Left ventricle myocardium superior (tissue), 1 donor: Measurements from ENCODE around the gene SPATC1L. TPM values are rescaled to one million over a fixed set of nuclear protein-coding genes. Genes with fewer than 3 reads are reported as not detected.

ENCODE experiments used
- ATAC-seq: fragments of 200-7000 bp; cut with Tn5 transposase; one replicate; pipeline ENCODE4 v1.9.1; 2020; ENCODE audit warnings: mild to moderate bottlenecking, moderate library complexity
- DNase-seq: peaks from one replicate; pipeline ENCODE4 v3.0.0-alpha.2; 2020
- intact Hi-C: fragments of 100-400 bp; cut with micrococcal nuclease; formaldehyde crosslinking; loops from one replicate; pipeline ENCODE4 v1.11.0; 2022
- total RNA-seq: library from RNA; stranded (reverse); fragmentation: NEBNext Ultra II Directional; extraction: Animal tissue kit (Norgen Biotek cat#: 25700); gene quantifications from one replicate; pipeline ENCODE4 v1.2.1, GENCODE V29; 2021
- donor health status: DM: no; HTN: yes; CAD: no; lungs with severe emphysema.

Gene SPATC1L
- total RNA-seq, 1 donor from 2014 or later, result 12.0 TPM

DNA sequence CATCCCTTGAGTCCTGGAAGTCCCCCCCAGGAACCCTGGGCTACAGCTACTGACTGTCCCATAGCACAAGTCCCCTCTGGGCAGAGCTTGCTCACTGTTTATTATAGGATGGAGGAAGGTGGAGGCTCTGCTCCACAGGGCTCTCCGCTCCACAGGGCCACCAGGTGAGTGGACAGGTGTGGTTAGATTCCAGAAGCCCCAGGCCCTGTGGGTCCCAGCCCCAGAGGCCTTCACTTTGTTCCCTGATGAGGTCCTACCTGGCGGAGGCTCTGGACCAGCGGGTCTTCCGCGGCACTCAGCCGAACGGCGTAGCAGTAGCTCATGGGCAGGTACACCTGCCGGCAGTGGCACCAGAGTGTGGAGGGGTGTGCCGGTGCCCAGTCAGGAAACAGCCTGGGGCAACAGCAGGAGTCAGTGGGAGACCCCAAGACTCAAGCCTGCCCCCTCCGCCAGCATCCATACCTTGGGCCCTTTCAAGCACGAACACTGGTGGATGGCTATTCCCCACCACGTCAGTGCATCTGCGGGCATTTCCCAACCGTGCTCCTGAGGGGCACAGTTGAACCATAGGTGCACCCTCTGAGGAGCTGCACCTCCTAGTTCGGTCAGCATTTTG lies 32.0 kb upstream of the SPATC1L start:
- intact Hi-C loops, result no loop called here
- no peak for ATAC-seq
- no peak for DNase-seq

- ATAC-seq (no peak), DNase-seq (no peak)
- intact Hi-C loops, result no loop called here
Measured at GRCh38 chr21:46215436-46216131, 31.3 kb upstream of the SPATC1L start.

DNA sequence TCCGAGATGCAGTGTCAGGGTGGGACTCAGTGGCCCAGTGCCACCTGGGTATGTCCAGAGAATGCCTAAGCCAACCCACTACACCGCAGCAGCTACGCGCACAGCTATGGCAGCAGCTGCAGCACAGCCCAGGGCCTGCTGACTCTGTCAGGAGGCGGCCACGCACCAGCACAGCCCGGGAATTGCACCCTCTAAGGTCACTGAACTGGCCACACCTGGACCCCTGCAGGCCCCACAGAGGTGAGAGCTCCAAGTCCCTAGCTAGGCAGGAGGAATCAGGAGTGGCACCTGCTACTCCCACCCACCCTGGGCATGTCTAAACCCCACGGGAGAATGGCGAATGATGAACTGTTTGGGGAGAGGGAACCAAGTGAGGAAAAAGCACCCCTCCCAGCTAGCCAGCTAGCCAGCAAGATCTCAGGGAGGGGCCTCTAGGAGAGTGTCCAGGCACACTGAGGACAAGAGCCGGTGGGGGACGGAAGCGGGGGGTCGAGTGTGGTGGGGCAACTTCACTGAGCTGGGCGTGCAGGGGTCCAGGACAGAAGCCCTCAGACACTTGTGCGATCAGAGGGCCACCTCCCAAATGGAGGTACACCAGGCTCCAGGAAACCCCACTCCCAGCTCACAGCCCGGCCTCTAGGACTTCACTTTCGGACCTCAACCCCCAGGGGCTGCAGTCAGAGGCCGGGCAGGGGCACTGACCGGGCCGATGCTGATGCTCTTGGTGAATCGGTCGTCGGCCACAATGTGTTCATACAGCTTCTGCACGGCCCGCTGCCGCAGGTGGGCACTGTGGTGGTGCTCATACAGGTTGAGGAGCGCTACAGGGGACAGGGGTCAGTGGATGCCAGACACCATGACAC lies 30.4 kb upstream of the SPATC1L start:
- ATAC-seq (no peak), DNase-seq (no peak)
- intact Hi-C loops, result no loop called here

- intact Hi-C loops, result no loop called here
- DNase-seq (no peak), ATAC-seq (no peak)
Measured at GRCh38 chr21:46213620-46214286, 29.5 kb upstream of the SPATC1L start.

GRCh38 chr21:46212721-46213484 lies 28.6 kb upstream of the SPATC1L start:
- intact Hi-C loops, result no loop called here
- ATAC-seq (no peak), DNase-seq (no peak)

GRCh38 chr21:46211786-46212720 lies 27.8 kb upstream of the SPATC1L start:
- intact Hi-C loops, result no loop called here
- no peak for DNase-seq
- ATAC-seq, result no peak

DNA sequence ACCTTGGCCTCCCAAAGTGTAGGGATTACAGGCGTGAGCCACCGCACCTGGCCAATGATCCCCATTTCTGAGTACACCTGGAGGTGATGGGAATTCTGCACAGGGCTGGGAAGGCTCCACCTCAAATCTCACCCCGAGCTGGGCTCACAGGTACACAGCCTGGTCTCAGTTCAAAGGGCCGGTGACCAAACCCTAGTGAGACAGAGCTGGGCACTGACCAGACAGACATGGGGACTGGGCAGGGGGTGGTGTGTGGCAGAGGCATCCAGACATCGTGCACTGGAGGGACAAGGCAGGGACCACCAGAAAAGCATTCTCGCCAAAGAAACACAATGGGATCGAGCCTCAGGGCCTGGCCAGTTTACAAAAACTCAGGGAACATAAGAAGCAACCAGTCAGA lies 27.1 kb upstream of the SPATC1L start:
- intact Hi-C loops, result no loop called here
- ATAC-seq, result no peak
- no peak for DNase-seq

- no peak for DNase-seq
- intact Hi-C loops, result no loop called here
- no peak for ATAC-seq
Measured at GRCh38 chr21:46210378-46211136, 26.3 kb upstream of the SPATC1L start.

DNA sequence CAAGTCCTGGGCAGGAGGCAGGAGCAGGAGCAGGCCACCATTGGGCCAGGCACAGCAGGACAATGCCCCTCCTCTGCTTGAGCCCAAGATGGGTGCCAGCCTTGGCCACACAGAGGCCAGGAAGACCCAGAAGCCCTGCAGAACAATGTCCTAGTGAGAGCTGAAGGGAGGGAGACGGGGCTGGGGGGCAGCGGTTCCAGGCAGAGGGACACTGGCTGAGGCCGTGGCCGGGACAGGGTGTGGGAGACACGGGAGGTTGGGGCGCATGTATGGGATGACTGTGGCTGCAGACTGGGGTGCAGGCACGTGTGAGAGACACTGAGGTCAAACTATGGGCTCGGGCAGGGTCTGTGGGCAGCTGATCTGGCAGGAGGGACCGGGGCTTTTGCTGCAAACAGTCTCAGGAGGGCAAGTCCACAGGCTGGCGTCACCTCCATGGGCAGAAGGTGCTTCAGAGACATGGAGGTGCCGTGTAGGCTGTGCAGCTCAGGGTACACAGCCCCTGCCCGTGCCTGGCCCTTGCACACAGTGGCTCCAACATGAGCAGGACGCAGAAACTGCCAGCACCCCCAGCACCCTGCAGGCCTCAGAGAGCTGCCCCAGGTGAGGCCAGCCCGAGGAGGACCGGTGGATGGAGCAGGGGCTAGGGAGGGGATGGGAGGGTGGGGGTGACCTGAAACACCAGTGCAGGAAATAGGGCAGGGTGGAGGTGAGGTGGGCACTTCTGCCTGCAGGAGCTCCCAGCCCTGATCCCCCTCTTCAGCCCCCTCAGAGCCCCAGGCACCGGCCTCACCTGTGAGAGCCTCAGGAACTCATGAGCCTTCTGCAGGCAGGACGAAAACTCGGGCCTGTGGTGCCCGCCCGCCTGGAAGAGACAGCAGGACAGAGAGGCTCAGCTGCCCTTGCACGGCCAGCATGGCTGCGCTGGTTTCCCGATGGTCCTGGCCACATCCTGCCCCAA lies 24.8 kb upstream of the SPATC1L start:
- ATAC-seq (no peak), DNase-seq (no peak)
- intact Hi-C loops, result no loop called here

DNA sequence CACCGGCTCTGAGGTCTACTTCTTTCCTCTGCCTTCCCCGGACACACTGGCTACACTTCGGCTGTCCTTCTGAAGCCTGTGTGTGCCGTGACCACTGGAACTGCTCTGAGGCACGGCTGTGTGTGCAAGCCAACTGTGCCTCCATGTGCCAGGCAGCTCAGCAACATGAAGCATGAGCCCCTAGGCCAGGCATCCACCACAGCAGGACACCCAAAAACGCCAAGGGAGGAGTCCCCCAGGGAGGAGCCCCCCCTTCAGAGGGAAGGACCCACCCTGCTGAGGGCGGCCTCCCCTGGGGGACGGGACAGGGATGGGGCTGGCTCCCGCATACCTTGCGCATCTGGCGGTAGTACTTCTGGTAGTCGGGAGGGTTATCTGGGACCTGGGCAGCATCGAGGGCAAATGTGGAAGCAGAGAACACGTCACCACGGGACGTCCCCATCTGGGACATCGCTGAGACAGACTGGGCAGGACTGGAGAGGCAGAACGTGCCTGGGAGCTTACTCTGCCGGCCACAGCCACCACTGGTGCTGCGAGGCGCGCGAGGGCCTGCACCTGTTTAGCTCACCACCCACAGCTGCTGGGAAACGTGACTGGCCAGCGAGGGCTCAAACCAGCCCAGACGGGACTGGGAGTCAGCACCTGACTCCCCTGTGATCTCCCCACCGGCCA lies 23.8 kb upstream of the SPATC1L start:
- no peak for ATAC-seq
- DNase-seq, result no peak
- intact Hi-C loops, result no loop called here

- ATAC-seq (no peak), DNase-seq (no peak)
- intact Hi-C loops, result no loop called here
Measured at GRCh38 chr21:46207006-46207919, 23.0 kb upstream of the SPATC1L start.

DNA sequence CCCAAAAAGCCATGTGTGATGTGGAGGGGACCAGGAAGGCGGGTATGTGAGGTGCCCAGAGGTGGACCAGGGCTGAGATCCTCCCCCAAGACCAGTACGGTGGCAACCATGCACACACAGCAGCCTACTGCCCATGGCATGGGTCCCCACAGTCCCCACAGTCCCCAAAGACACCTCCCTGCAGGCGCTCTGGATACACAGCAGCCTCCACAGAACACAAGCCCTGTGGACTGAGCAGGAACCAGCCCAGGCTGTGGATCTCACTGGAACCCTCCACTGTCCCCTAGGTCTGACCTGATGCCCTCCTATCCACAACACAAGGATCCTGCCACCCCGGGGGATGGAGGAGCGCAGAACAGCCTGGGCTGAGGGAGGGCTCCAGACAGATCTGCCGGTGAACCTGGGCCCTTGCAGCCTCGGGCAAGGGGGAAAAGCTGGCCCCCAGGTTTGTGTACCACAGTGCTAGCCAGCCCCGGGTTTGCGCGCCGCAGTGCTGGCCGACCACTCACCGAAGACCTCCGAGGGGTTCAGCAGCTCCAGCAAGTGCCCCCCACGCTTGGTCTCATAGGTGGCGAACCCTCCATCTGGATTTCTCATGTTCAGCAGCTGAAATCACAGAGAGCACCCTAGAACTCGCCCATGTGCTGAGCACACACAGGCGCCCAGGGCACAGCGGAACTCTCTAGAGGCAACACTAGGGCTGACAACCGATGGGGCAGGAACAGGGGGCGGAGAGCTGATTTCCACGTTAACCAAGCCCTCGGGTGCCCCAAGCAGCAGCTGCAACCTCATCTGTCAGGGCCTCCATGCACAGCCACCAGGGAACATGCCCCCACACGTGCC lies 22.1 kb upstream of the SPATC1L start:
- DNase-seq (no peak), ATAC-seq (no peak)
- intact Hi-C loops, result no loop called here

DNA sequence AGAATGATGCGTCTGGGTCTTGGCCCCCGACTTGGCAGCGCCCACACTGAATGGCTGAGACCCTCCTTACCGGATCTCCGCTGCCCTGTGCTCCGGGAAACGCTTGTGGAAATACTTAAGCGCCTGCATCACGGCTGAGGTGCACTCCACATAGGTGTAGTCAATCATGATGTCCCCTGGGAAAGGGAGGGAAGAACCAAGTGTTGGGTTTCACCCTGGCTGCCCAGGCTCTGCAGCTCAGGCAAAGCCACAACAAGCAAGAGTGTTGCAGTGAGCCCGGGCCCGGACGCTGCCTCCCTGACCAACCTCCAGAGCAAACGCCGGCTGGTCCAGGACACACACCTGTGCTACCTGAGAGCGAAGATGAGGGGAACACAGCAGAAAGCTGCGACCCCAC lies 21.5 kb upstream of the SPATC1L start:
- DNase-seq, result no peak

GRCh38 chr21:46205166-46205565 lies 20.9 kb upstream of the SPATC1L start:
- DNase-seq (no peak), ATAC-seq (no peak)
- intact Hi-C loops, result no loop called here

More for the DNA sequence above, 21.5 kb upstream of the SPATC1L start:
- no peak for ATAC-seq
- intact Hi-C loops, result no loop called here
